GM18858 (cell line): Measurements from ENCODE around the gene PRDM8.
A peak's percentile ranks its signal among the peaks of the same experiment; 100 is the strongest.
"Not testable (repeated sequence)": the region's sequence is repeated elsewhere in the genome, so short reads cannot be mapped to it uniquely, and the experiment has no call there.

Experiments used
- ATAC-seq: cut with Tn5 transposase; IDR thresholded peaks from one replicate; pipeline ENCODE4 v1.9.1; 2021; ENCODE audit not compliant: unreplicated experiment

The PRDM8 gene

DNA sequence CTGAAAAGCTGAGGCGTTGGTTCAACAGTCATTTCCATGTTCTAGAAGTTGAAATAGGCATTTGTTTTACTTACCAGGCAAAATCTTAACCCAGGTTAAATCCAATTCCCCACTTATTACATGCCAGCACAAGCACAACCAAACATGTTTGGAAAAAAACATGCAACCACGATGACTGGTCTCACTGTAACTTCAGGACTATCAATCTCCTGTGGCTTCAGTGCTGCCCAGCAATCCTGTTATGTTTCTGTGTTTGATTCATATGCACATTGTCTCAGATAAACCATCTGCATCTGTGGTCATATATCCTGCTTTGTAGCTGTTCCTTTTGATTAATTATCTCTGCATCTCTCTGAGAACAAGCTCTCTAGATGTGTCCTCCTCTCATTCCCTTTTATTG, 28.3 kb downstream of the PRDM8 start:
- no peak for ATAC-seq

DNA sequence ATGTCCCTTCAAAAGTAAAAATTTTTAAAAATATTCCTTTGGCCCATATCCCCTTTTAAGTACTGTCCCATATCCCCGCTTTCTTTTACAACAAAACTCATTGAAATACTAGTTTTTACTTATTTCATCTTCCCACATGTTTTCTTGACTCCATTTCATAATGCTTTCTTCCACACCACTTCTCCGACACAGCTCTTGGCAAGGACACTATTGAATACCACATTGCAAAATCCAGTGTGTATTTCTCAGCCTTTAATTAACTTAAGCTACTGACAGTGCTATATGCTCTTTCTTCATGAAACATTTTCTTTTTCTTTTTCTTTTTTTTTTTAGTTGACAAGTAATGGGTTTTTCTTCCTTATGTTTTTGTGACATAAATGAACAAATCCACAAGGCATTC, 28.8 kb downstream of the PRDM8 start:
- no peak for ATAC-seq

DNA sequence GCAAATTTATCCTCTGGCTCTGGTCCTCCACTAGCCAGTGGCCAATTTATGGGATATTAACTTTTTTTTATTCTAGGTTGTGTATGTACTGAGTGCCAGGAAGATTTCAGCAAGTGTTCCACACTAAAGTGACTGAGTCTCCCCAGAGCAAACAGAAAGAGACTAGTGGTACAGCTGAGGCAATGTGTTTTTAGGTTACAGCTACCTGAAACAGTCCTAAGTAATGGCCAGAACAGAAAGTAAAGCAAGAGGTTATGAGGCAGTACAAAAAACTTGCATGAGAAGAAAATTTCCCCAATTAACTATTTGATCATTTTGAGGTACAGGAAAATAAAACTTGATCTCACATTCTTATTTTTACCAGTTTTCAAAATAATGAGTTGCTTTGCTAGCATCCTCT, 31.2 kb downstream of the PRDM8 start:
- peak; percentile 25 for ATAC-seq

DNA sequence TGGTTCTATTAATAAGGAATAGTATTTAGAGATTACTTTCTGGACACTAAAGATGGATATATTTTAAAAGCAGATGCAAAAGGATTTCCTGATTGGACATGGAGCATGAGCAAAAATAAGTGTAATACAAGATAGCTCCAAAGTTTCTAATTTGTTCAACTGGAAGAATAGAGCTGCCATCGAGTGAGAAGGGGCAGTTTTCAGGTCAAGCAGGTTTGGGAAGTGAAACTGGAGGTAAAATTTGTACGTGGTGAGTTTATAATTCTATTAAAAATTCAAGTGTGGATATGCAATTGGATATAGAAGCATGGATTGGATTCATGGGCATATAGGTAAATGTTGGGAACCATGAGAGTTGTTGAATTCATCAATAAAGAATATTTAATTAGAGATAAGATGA, 31.8 kb downstream of the PRDM8 start:
- peak; percentile 9 for ATAC-seq

DNA sequence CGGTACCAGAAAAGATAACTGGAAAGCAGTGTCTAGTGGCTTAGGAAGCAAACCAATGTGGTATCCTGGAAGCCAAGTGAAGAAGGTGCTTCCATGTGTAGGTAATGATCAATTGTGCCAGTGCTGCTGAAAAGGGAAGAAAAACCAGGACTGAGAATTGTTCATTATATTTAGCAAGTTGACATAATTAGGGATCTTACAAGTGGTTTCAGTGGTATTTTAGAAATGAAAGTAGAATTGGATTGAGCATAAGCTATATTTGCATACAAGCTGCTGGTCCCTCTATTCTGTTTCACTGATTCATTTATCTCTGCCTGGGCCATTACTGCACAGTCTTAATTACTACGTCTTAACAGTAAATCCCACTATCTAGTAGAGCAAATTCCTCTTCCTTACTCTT, 32.3 kb downstream of the PRDM8 start:
- peak; percentile 94 for ATAC-seq

DNA sequence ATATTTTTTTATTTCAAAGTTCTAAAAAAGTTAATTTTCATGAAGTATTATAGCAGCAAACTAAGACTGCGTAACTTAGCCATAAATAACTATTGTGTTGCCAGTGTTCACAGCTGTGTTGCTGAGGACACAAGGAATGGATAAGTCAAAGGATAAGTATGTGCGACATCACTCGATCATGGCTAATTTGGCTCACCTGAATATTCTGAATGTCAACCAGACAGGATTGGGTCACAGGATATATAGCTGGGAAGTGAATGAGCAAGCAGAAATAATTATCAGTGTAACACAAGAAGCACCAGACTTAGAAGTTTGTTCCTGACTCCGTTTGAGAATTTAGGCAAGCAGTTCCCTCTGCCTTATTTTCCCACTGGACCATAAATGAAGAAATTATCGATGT, 33.9 kb downstream of the PRDM8 start:
- ATAC-seq = no peak

DNA sequence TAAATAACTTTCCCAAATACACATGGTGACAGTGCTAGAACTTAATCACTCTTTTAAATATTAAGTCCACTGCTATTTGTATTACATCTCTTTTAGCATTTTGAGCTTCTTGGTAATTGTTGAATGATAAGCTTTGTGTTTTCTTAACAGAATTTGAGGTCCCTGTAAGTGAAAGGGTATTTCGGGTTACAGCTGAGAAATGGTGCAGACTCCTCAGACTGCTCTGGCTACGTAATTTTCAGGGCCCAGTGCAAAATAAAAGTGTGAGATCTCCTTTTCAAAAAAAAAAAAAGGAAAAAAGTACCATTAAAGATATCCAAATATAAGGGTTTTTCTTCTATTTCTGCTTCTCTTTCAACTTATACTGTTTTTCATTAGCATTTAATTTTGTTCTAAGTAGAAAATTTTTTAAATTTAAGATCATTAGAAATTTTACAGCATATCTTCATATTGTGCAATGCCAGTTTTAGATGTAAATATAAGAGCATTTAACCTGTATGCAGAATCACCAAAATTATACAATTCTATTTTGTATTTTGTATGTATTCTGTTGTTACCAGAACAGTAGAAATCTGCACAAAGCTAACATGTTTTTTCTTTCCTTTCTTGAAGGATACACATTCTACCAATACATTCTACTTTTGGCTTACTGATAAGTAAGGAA, 35.5 kb downstream of the PRDM8 start:
- no peak for ATAC-seq

DNA sequence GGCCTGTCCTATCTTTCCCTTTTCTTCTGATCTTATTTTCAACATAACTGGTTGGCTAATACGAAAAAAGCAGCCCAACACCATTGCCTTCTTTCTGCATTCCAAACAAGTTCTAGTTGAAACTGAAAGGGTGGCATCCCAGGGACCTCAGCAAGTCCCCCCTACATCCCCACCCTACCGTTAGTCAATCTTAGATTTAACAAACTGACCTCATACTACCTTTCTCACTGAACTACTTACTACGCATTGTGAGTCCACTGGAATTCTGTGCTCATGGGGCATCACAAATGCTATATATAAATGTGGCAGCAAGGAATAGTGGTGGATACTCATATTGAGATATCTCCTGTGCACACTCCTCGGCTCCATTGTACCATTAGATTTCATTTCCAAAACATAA, 36.1 kb downstream of the PRDM8 start:
- ATAC-seq = no peak

DNA sequence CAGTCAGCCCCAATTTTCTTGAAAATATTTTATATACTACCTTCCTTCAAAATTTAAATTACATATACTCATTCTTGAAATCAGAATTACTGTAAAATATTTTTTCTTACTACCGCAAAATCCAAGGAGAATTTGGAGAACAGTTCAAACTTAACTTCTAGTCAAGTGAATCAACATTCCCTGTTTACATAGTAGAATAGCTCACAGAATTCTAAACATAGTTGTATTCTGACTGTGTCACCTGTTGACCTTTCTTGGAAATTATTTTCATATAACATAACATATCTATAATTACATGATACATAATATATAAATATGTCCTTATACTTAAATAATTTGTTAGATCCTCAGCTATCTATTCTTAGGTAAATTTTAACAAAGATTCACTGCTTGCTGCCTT, 38.1 kb downstream of the PRDM8 start:
- no peak for ATAC-seq

DNA sequence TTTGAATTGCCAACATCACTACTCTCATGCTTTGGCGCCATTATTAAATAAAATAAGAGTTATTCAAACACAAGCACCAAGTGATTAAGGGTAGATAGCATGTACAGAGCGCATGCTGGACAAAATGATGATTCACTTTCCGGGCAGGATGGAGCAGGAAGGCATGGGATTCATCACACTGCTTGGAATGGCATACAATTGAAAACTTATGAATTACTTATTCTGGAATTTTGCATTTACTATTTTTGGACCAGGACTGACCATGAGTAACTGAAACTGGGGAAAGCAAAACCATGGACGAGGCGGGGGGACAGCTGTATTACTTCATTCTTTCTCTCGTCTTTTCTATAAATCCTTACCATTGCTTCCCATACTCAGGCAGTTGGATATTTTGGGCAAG, 40.7 kb downstream of the PRDM8 start:
- ATAC-seq = no peak

DNA sequence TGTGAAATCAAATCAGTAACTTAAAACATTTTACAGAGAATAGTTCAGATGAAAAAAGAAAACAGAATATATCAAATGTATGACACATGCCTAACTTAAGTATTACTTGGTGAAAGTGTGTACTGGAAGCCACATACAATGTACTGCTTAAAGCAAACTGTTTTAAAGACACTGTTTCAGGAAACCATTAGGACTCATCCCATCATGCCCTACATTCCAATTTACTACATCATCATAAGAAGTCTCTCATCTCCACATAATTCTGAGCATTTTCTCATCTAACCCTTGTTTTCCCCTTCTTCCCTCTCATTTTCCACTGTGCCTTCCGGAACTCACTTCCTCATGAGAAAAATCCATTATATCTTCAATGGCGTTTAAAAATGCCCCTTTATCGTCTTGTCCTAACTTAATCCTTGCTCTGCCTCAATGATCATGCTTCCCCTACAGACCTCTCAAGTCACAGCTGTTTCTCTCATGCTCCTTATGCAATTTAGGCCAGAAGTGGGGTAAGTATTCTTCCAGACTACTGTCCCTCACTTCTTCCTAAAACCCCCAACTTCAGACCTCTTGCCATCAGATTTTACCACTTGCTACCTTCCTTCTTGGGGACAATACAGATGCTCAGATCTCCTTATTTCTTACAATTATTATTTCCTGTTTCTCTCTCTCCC, 42.3 kb downstream of the PRDM8 start:
- ATAC-seq = no peak

DNA sequence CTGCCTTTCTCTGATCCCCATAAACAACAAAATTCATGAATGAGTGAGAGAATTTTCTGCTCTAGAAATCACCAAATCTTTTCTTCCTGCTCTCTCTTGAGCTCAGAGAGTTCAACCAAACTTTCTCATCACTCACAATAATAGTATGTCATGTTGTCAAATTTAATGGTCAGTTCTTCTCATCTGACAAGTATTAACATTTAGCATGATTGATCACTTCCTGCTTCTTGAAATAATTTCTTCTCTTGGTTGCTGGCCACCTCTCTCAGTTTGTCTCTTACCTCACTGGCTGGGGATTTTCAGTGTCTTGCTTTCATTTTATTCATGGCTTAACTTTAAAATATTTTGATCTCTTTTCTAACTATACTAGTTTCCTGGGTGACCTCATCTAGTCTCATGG, 43.7 kb downstream of the PRDM8 start:
- no peak for ATAC-seq

DNA sequence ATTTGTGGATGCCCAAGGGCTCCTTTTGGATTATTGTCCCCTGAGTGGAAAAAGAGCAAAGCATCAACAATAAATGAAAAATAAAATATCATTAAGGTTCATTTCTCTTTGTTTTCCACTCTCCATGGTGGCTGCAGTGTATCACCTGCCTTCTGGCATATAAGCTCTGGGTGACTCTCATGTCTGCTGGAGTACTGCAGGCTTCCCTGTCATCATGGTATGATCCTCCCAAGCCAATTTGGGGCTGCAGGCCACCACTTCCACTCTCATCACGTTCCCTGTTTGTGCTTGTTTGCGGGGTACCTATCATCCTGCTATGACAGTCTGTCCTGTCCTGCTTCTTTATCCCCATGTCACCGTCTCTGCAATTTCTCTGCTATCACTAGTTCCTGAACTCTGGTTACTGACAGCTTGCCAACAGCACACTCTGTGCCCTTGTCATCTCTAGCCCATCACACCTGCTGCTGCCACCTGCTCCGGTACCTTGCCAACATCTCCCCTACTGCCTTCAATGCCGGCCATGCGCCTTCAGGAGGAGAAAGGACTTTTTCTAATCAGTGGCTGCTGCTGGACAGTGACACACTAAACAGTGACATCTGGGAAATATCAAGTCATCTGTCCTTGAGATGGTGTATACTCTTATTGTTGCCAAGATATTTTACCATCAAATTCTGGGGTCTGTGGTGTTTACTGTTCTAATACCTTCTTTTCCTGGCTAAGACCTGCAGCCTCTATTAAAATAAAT, 46.1 kb downstream of the PRDM8 start:
- ATAC-seq = no peak

DNA sequence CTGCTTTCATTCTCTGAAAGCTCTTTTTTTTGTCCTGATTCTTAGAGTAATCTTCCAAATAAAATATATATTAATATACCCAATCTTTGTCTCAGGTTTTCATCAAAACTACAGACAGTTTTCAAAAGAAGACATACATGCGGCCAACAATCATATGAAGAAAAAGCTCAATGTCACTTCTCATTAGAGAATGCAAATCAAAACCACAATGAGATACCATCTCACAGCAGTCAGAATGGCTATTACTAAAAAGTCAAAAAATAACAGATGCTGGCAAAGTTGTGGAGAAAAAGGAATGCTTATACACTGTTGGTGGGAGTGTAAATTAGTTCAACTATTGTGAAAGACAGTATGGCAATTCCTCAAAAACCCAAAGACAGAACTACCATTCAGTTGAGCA, 50.2 kb downstream of the PRDM8 start:
- ATAC-seq = not testable (repeated sequence)

DNA sequence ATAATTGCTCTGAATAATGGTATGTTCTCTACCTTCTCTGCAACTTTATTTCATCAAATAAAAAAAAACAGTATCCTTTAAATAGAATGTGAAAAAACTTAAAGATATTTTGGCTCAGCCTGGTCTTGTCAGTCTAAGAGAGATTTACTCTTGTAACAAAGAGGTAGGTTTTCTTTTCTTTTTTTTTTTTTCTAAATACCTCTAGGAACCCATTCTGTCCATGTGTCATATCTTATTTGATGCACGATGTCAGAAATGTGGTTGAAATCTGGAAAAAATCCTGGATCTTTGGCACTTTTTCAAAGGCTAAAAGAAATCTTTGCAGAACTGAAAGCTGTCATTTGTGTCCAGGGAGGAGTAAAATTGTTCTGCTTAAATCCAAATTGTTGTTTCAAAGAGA, 51.8 kb downstream of the PRDM8 start:
- no peak for ATAC-seq

DNA sequence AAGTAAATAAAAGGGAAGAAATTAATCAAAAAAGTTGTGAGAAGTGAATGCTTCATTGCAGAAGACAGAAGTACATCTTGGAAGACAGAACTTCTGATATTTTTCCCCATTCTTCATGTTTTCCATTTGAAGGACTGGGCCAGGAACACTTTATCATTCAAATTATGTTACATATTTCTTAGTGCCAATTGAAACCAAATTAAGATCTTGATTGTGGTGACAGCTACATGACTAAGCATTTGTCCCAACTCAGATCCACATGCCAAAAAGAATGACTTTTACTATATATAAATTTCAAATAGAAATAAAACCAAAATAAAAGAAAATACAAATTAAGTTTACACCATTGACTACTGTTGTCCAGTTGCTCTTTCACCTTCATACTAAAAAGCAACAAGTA, 55.1 kb downstream of the PRDM8 start:
- ATAC-seq = no peak

DNA sequence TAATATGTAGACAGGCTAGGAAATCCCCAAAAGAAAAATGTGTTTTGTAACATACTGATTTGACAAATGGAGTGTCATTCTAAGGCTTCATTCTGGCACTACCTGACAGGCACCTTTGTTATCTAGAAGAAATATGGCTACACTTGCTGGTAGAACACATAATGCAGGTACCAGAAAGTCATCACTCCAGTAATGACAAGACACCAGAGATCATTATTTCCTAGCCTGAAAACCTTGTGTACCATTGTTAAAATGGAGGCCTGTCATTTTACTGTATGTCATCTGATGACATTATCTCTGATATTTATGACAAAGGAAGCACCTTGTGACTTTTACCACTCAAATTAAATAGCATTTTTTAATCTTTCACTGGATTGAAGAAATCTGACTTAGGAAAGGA, 55.6 kb downstream of the PRDM8 start:
- ATAC-seq = no peak

DNA sequence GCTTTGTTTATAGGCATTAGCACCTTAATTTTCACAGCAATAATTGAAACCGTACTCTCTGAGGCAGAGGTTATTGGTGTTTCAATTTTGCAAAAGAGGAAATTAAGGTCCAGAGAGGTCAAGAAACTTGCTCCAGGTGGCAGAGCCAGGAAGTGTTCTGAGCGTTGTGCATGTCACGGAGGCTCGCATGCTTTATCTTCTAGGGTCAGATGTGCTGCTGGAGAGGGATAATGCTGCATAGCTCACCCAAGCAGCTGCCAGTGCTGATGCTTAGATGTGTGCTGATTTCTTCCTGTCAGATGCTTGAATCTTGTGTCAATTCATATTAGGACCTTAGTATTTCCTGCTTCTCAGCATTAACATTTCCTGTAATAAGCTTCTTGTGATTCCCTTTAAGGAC, 56.2 kb downstream of the PRDM8 start:
- ATAC-seq = no peak
